Measurements from ENCODE around the gene FBXW7. TPM values are rescaled to one million over a fixed set of nuclear protein-coding genes. Genes with fewer than 3 reads are reported as not detected.
A peak's percentile ranks its signal among the peaks of the same experiment; 100 is the strongest.

Gene FBXW7
- total RNA-seq, 1 donor = 59.7 TPM

Small RNA genes lying within 50 kb of the gene (small RNA-seq; reads per million reads assigned to genes)
- 0.76 reads per million, percentile 17 among the genes with 10 or more reads in this experiment for gene MIR3140

Other genes with a start within 250 kb of the FBXW7 start
- gene TMEM154, start 143.9 kb upstream of the FBXW7 start, total RNA-seq (ENCODE audit: low replicate concordance) = 5.5 and 15.5 TPM in 2 replicates
- gene TIGD4, start 243.6 kb upstream of the FBXW7 start, total RNA-seq (ENCODE audit: low replicate concordance) = 0.25 and 0.27 TPM in 2 replicates
- 55.5 and 66.6 TPM in 2 replicates for gene ARFIP1, start 243.9 kb upstream of the FBXW7 start, total RNA-seq (ENCODE audit: low replicate concordance)

Data from fibroblast of the aortic adventitia (primary cell).